ENCODE data around the gene SASH1.

The SASH1 gene

GRCh38 chr6:148463671-148464070 lies 121.0 kb downstream of the SASH1 start:
- no peak for DNase-seq

GRCh38 chr6:148464319-148465010 lies 121.8 kb downstream of the SASH1 start:
- DNase-seq = no peak

- DNase-seq = no peak
Measured at GRCh38 chr6:148465011-148465335, 122.3 kb downstream of the SASH1 start.

- DNase-seq = no peak
Measured at GRCh38 chr6:148465670-148466069, 123.0 kb downstream of the SASH1 start.

GRCh38 chr6:148466158-148466557 lies 123.5 kb downstream of the SASH1 start:
- DNase-seq = no peak

GRCh38 chr6:148467926-148468325 lies 125.3 kb downstream of the SASH1 start:
- DNase-seq = no peak

- no peak for DNase-seq
Measured at GRCh38 chr6:148470156-148470555, 127.5 kb downstream of the SASH1 start.

GRCh38 chr6:148470606-148471465 lies 128.2 kb downstream of the SASH1 start:
- no peak for DNase-seq

GRCh38 chr6:148471624-148472159 lies 129.1 kb downstream of the SASH1 start:
- DNase-seq = no peak

- no peak for DNase-seq
Measured at GRCh38 chr6:148472171-148473105, 129.8 kb downstream of the SASH1 start.

- DNase-seq = no peak
Measured at GRCh38 chr6:148479497-148479896, 136.9 kb downstream of the SASH1 start.

GRCh38 chr6:148487461-148487860 lies 144.8 kb downstream of the SASH1 start:
- DNase-seq = no peak

GRCh38 chr6:148491638-148492251 lies 149.1 kb downstream of the SASH1 start:
- no peak for DNase-seq

- no peak for DNase-seq
Measured at GRCh38 chr6:148492654-148493290, 150.1 kb downstream of the SASH1 start.

- no peak for DNase-seq
Measured at GRCh38 chr6:148493424-148493823, 150.8 kb downstream of the SASH1 start.

- DNase-seq = no peak
Measured at GRCh38 chr6:148494226-148494625, 151.6 kb downstream of the SASH1 start.

GRCh38 chr6:148495029-148495428 lies 152.4 kb downstream of the SASH1 start:
- no peak for DNase-seq

- no peak for DNase-seq
Measured at GRCh38 chr6:148497257-148497656, 154.6 kb downstream of the SASH1 start.

GRCh38 chr6:148497717-148498116 lies 155.1 kb downstream of the SASH1 start:
- no peak for DNase-seq

- no peak for DNase-seq
Measured at GRCh38 chr6:148500402-148500801, 157.8 kb downstream of the SASH1 start.

GRCh38 chr6:148501178-148501590 lies 158.5 kb downstream of the SASH1 start:
- DNase-seq = no peak
